RWPE2 (cell line): ENCODE data around the gene NDE1.

Experiments used
- ATAC-seq: fragments of 200-7000 bp; cut with Tn5 transposase; 3 replicates; pipeline ENCODE4 v1.9.1; 2021; ENCODE audit warnings: low read depth
- DNase-seq: peaks from one replicate; pipeline ENCODE4 v3.0.0-alpha.2; 2020; ENCODE audit warnings: low spot score
- H3K27ac ChIP-seq: fragments of 450-650 bp; 2 replicates; pipeline ENCODE4 v1.5.1; 2017; ENCODE audit warnings: mild to moderate bottlenecking; ENCODE audit not compliant: poor library complexity, severe bottlenecking
- H3K27me3 ChIP-seq: fragments of 250-450 bp; sonication (Bioruptor Pico); 2 replicates; pipeline ENCODE4 v1.5.1; 2021; ENCODE audit warnings: mild to moderate bottlenecking, moderate library complexity; ENCODE audit not compliant: insufficient read depth, poor library complexity, severe bottlenecking
- H3K36me3 ChIP-seq: fragments of 250-450 bp; sonication (Bioruptor Pico); 2 replicates; pipeline ENCODE4 v1.5.1; 2020; ENCODE audit warnings: low read depth, mild to moderate bottlenecking, moderate library complexity
- H3K4me1 ChIP-seq: fragments of 250-450 bp; sonication (Bioruptor Pico); 2 replicates; pipeline ENCODE4 v1.5.1; 2021; ENCODE audit warnings: mild to moderate bottlenecking, moderate library complexity; ENCODE audit not compliant: insufficient read depth, poor library complexity, severe bottlenecking
- H3K4me3 ChIP-seq: fragments of 250-450 bp; sonication (Bioruptor Pico); 2 replicates; pipeline ENCODE4 v1.5.1; 2021; ENCODE audit warnings: mild to moderate bottlenecking, moderate library complexity; ENCODE audit not compliant: severe bottlenecking
- H3K9me3 ChIP-seq: fragments of 250-450 bp; sonication (Bioruptor Pico); 2 replicates; pipeline ENCODE4 v1.5.1; 2021; ENCODE audit warnings: mild to moderate bottlenecking, moderate library complexity; ENCODE audit not compliant: severe bottlenecking
- CTCF ChIP-seq: fragments of 450-650 bp; IDR thresholded peaks from one replicate; pipeline ENCODE4 v1.5.1; 2017; ENCODE audit warnings: mild to moderate bottlenecking, moderate library complexity; ENCODE audit not compliant: poor library complexity, severe bottlenecking

Gene NDE1

GRCh38 chr16:15714393-15715172, 64.5 kb downstream of the NDE1 start:
- H3K27ac ChIP-seq: no peak overlapping the region
- H3K27me3 ChIP-seq: no peaks in the 10 kb centered on the region
- no peak for TF ChIP-seq CTCF
- no peaks in the 10 kb centered on the region for H3K4me1 ChIP-seq
- ATAC-seq (no peak), DNase-seq (no peak)
- no peak overlapping the region for H3K4me3 ChIP-seq
- peaks cover 41% of the 10 kb centered on the region for H3K36me3 ChIP-seq
- no peaks in the 10 kb centered on the region for H3K9me3 ChIP-seq

- Histone ChIP-seq H3K27ac (no peak overlapping the region), H3K9me3 (no peaks in the 10 kb centered on the region), H3K36me3 (peaks cover 35% of the 10 kb centered on the region), H3K4me3 (no peak overlapping the region), H3K27me3 (no peaks in the 10 kb centered on the region), H3K4me1 (no peaks in the 10 kb centered on the region)
- TF ChIP-seq CTCF: no peak
- ATAC-seq: no peak
- DNase-seq: no peak
Observed at GRCh38 chr16:15715221-15715620, 65.2 kb downstream of the NDE1 start.

GRCh38 chr16:15716694-15717447, 66.8 kb downstream of the NDE1 start:
- Histone ChIP-seq H3K27me3 (no peaks in the 10 kb centered on the region), H3K4me3 (no peak overlapping the region), H3K9me3 (no peaks in the 10 kb centered on the region), H3K4me1 (no peaks in the 10 kb centered on the region), H3K27ac (no peak overlapping the region), H3K36me3 (peaks cover 32% of the 10 kb centered on the region; the same call in 1 of the 2 replicates)
- ATAC-seq (no peak), DNase-seq (no peak)
- no peak for TF ChIP-seq CTCF

- H3K9me3 ChIP-seq: no peaks in the 10 kb centered on the region
- peaks cover 42% of the 10 kb centered on the region for H3K36me3 ChIP-seq
- no peaks in the 10 kb centered on the region for H3K4me1 ChIP-seq
- ATAC-seq (no peak), DNase-seq (no peak)
- no peak overlapping the region for H3K27ac ChIP-seq
- no peak overlapping the region for H3K4me3 ChIP-seq
- H3K27me3 ChIP-seq: no peaks in the 10 kb centered on the region
- TF ChIP-seq CTCF: no peak
Observed at GRCh38 chr16:15721018-15721417, 71.0 kb downstream of the NDE1 start.
